Neuron (in vitro differentiated cells): Measurements from ENCODE around the gene DNAJB5.

ENCODE experiments used
- H2AFZ ChIP-seq: one replicate; pipeline ENCODE4 v1.6.1; 2013; ENCODE audit warnings: low read depth, mild to moderate bottlenecking, inconsistent platforms, low read length, moderate library complexity
- H3K27me3 ChIP-seq: one replicate; pipeline ENCODE4 v1.6.1; 2013; ENCODE audit warnings: low read length; ENCODE audit not compliant: insufficient read depth
- H3K36me3 ChIP-seq: one replicate; pipeline ENCODE4 v1.6.1; 2013; ENCODE audit warnings: low read length; ENCODE audit not compliant: insufficient read depth
- H3K4me1 ChIP-seq: one replicate; pipeline ENCODE4 v1.6.1; 2013; ENCODE audit warnings: low read length; ENCODE audit not compliant: insufficient read depth
- H3K4me3 ChIP-seq: 2 replicates; pipeline ENCODE4 v1.5.1; 2013; ENCODE audit warnings: mild to moderate bottlenecking, low read length, moderate library complexity
- H3K9me3 ChIP-seq: one replicate; pipeline ENCODE4 v1.6.1; 2013; ENCODE audit warnings: low read length

DNAJB5 gene

GRCh38 chr9:34988218-34989002 is 1.1 kb upstream of the DNAJB5 start:
- no peaks in the 10 kb centered on the region for H3K36me3 ChIP-seq
- peak overlapping the region; percentile 60 for H3K4me3 ChIP-seq
- peaks cover 45% of the 10 kb centered on the region for H3K4me1 ChIP-seq
- H3K9me3 ChIP-seq: no peaks in the 10 kb centered on the region
- peak overlapping the region; percentile 60 for H2AFZ ChIP-seq
- H3K27me3 ChIP-seq: no peaks in the 10 kb centered on the region

GRCh38 chr9:34989946-34990635 is 546 bp downstream of the DNAJB5 start:
- peak overlapping the region; percentile 58 for H2AFZ ChIP-seq
- H3K9me3 ChIP-seq: no peaks in the 10 kb centered on the region
- H3K4me3 ChIP-seq: peak overlapping the region; percentile 77
- H3K27me3 ChIP-seq: no peaks in the 10 kb centered on the region
- H3K4me1 ChIP-seq: peaks cover 51% of the 10 kb centered on the region
- H3K36me3 ChIP-seq: peaks cover 7% of the 10 kb centered on the region

- Histone ChIP-seq H3K36me3 (peaks cover 15% of the 10 kb centered on the region), H3K27me3 (no peaks in the 10 kb centered on the region), H3K4me1 (peaks cover 43% of the 10 kb centered on the region), H3K4me3 (peak overlapping the region; percentile 77), H2AFZ (no peak overlapping the region), H3K9me3 (no peaks in the 10 kb centered on the region)
These were observed 1.5 kb downstream of the DNAJB5 start for GRCh38 chr9:34990908-34991606.

GRCh38 chr9:34991607-34992375 is 2.2 kb downstream of the DNAJB5 start:
- H3K9me3 ChIP-seq: no peaks in the 10 kb centered on the region
- peaks cover 22% of the 10 kb centered on the region for H3K36me3 ChIP-seq
- H2AFZ ChIP-seq: no peak overlapping the region
- H3K4me3 ChIP-seq: no peak overlapping the region
- H3K4me1 ChIP-seq: peaks cover 36% of the 10 kb centered on the region
- H3K27me3 ChIP-seq: no peaks in the 10 kb centered on the region

- Histone ChIP-seq H3K4me3 (no peak overlapping the region), H2AFZ (no peak overlapping the region), H3K27me3 (no peaks in the 10 kb centered on the region), H3K4me1 (peaks cover 29% of the 10 kb centered on the region), H3K36me3 (peaks cover 29% of the 10 kb centered on the region), H3K9me3 (no peaks in the 10 kb centered on the region)
These were observed 2.9 kb downstream of the DNAJB5 start for GRCh38 chr9:34992376-34992951.

GRCh38 chr9:34993502-34994259 is 4.1 kb downstream of the DNAJB5 start:
- no peak overlapping the region for H2AFZ ChIP-seq
- no peaks in the 10 kb centered on the region for H3K9me3 ChIP-seq
- H3K36me3 ChIP-seq: peaks cover 35% of the 10 kb centered on the region
- H3K4me3 ChIP-seq: no peak overlapping the region
- no peaks in the 10 kb centered on the region for H3K27me3 ChIP-seq
- peaks cover 25% of the 10 kb centered on the region for H3K4me1 ChIP-seq

- H3K9me3 ChIP-seq: no peaks in the 10 kb centered on the region
- H3K36me3 ChIP-seq: peaks cover 35% of the 10 kb centered on the region
- peaks cover 21% of the 10 kb centered on the region for H3K4me1 ChIP-seq
- H2AFZ ChIP-seq: no peak overlapping the region
- no peak overlapping the region for H3K4me3 ChIP-seq
- H3K27me3 ChIP-seq: no peaks in the 10 kb centered on the region
These were observed 4.8 kb downstream of the DNAJB5 start for GRCh38 chr9:34994260-34994899.

GRCh38 chr9:34994900-34995669 is 5.5 kb downstream of the DNAJB5 start:
- Histone ChIP-seq H3K27me3 (no peaks in the 10 kb centered on the region), H3K9me3 (no peaks in the 10 kb centered on the region), H3K4me3 (no peak overlapping the region), H3K4me1 (peaks cover 20% of the 10 kb centered on the region), H3K36me3 (peaks cover 35% of the 10 kb centered on the region), H2AFZ (no peak overlapping the region)

GRCh38 chr9:34995670-34996060 is 6.1 kb downstream of the DNAJB5 start:
- Histone ChIP-seq H3K27me3 (no peaks in the 10 kb centered on the region), H3K4me3 (no peak overlapping the region), H3K36me3 (peaks cover 35% of the 10 kb centered on the region), H3K9me3 (no peaks in the 10 kb centered on the region), H3K4me1 (peaks cover 15% of the 10 kb centered on the region), H2AFZ (no peak overlapping the region)

- Histone ChIP-seq H3K4me1 (peaks cover 8% of the 10 kb centered on the region), H3K36me3 (peaks cover 35% of the 10 kb centered on the region), H3K27me3 (no peaks in the 10 kb centered on the region), H3K4me3 (no peak overlapping the region), H3K9me3 (no peaks in the 10 kb centered on the region), H2AFZ (no peak overlapping the region)
These were observed 6.8 kb downstream of the DNAJB5 start for GRCh38 chr9:34996181-34996904.

- Histone ChIP-seq H3K4me1 (peaks cover 8% of the 10 kb centered on the region), H3K27me3 (no peaks in the 10 kb centered on the region), H3K4me3 (no peak overlapping the region), H3K9me3 (no peaks in the 10 kb centered on the region), H3K36me3 (peaks cover 38% of the 10 kb centered on the region), H2AFZ (no peak overlapping the region)
These were observed 7.3 kb downstream of the DNAJB5 start for GRCh38 chr9:34996905-34997279.
